ENCODE results near the gene OR51E1.

OR51E1 gene, protein sequence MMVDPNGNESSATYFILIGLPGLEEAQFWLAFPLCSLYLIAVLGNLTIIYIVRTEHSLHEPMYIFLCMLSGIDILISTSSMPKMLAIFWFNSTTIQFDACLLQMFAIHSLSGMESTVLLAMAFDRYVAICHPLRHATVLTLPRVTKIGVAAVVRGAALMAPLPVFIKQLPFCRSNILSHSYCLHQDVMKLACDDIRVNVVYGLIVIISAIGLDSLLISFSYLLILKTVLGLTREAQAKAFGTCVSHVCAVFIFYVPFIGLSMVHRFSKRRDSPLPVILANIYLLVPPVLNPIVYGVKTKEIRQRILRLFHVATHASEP

DNA sequence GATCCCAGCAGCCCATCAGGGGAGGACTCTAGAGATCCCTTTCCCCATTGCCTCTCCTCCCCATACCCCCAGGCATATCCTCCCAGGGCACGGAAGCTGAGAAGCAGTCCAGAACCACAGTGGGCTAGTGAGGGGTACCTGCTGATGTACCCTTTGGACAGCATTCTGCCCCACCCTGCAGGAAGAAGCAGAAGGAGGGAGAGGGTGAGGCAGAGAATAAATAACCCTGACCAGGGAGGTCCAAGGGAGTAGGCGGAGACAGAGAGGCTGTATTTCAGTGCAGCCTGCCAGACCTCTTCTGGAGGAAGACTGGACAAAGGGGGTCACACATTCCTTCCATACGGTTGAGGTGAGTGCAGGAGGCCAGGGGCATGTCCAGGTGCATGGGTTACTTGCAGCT lies at the start of gene OR51E1:
Gene OR51E1 (plus strand): TSS at position 301 of the 400 bp plus-strand sequence. CDS start 8,545 bp downstream, outside the sequence.
- DNase-seq (ENCODE audit: low spot score), result no peak

GRCh38 chr11:4605057-4605456 lies 38.7 kb upstream of the OR51E1 start:
- no peak for DNase-seq (ENCODE audit: low spot score)

GRCh38 chr11:4606231-4607015 lies 37.4 kb upstream of the OR51E1 start:
- no peak for DNase-seq (ENCODE audit: low spot score)

DNA sequence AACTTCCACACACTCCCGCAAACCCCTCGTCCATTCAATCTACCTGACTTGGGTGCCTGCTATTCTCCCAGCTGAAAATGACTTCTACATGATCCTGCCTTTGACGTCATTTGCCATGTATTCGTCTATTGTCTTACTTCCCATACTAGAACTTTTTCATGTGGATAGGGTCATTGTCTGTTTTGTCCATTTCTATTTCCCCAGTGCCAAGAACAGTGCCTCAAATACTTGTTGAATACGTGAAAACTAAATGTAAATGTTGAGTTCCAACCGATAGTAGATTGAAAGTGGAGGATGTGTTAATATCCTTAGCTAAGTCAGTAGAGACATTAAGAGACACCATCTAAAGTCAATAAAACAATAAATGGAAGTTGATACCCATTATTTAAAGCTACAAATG lies 36.7 kb upstream of the OR51E1 start:
- no peak for DNase-seq (ENCODE audit: low spot score)

DNA sequence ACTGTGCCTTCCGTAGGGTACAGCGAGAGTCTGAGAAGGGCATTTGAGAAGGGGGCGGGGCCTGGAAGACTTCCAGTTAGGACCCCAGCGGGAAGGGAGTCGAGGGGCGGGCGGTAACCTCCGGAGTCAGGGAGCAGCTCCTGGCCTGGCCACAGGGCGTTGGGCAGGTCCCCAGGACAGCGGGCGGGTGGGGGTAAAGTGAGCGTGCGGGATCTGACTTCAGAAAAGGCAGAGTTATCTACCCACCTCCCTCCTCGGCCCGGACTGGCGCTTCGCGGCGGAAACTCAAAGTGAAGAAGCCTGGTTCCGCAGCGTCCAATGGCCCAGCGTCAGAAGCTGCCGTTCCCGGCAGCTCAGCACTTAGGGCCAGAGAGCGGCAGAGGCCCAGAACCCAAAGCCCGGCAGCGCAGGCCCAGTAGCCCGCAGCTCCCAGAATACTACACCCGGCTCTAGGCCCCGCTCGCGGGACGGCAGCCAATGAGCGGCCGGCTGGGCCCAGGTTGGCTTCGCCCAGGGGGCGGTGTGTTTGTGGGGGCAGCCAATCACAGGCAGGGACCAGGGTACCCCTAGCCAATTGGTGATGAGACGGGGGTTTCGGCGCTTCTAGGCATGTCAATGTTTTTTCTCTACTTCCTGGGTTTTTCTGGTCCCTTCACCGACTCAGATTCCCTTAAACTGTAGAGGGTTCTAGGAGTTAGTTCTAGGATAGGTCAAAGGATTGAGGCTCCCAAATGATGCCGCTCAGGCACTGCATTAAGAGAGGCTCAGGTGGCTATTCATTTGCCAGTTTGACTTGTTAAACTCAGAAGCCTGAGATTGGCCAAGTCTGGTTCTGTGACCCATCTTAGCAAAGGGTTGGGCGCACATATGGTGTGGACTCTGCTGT lies 35.8 kb upstream of the OR51E1 start, which contains the start of gene TRIM68:
Gene TRIM68 (minus strand): TSS at position 451 of the 886 bp plus-strand sequence. CDS start 2,727 bp downstream, outside the sequence.
- DNase-seq (ENCODE audit: low spot score), result peak; percentile 100

DNA sequence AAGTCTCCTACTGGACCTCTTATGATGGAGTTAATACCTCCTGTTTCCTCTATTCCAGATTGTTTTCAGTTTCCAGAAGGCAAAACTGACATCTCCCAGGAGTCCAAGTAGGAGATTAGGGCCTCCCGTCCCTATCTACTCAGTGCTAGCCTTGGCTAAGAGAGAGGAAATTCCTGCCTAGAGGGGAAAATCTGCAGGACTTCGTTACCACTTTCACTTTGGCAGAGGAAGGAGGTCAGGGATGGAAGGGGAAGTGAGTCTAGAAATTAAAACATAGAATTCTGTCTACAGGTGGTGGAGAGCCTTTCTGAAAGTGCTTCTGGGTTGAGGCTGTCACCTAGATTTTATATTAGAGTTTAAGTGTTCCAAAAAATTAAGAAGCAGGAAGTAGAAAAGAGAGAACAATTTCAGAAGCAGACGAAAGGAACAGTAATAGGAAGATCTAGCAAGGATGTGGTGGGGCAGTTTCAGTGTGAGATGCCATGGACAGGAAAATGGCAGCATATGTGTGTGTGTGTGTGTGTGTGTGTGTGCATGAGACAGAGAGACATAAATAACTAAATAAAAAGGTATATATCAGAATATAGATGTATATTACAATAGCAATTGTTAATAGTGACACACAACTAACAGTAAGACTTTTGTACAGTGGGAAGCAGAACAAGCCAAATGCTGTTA lies 33.4 kb upstream of the OR51E1 start:
- no peak for DNase-seq (ENCODE audit: low spot score)

DNA sequence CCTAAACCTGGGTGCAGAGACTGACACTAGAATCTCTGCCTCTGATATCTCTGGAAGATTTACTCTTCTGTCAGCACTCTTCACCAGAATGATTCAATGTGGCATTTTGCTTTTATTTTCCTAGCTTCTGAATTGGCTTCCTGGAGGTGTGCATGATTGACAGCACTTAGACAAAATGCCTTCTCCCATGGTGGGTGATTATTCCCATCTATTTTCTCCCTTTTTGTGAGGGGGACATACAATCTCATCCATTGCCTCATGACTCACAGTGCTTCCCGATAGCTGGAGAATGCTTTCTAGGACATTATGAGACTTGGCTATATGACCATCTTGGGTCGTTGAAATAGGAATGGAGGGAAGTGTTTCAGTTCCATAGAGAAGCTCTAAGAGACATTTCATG lies 31.8 kb upstream of the OR51E1 start:
- DNase-seq (ENCODE audit: low spot score), result no peak

GRCh38 chr11:4615856-4616444 lies 27.8 kb upstream of the OR51E1 start:
- no peak for DNase-seq (ENCODE audit: low spot score)

GRCh38 chr11:4619514-4619913 lies 24.3 kb upstream of the OR51E1 start:
- no peak for DNase-seq (ENCODE audit: low spot score)

DNA sequence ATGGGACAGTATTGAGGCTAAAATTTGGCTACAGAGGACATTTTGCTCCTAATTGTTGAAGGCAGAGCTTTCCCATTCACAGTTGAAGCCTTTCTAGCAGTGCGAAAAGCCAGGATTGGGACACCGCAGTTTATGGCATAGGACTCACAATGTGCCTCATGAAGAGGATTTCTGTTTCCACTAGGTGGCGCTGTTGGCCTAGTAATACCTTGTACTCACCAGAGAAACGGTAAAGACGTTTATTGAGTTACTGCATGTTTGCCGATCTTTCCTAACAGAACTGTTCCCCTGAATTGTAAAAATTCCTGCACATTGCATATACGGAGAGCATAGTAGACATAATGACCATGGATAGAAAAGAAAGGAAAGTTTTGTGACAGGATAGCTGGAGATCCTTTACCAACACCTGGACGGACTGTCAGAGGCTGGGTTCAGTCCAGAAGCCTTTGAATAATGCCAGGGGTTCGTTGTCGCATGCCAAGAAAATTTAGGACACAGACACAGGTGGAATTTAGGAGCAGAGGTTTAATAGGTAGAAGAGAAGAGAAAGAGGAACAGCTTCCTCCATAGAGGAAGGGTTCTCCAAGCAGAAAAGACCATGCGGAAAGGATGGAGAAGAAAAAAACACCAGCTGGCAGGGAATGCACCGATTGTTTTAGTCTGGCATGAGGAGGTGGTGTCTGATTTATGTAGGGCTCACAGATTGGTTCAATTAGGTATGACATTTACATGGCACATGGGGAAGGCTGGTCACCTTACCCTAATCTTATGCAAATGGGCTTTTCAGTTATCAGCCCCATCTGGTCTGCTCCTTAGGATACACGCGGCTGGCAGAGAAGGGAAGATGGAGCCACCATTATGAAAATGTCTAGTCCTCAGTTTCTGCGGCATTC lies 17.3 kb upstream of the OR51E1 start:
- no peak for DNase-seq (ENCODE audit: low spot score)

DNA sequence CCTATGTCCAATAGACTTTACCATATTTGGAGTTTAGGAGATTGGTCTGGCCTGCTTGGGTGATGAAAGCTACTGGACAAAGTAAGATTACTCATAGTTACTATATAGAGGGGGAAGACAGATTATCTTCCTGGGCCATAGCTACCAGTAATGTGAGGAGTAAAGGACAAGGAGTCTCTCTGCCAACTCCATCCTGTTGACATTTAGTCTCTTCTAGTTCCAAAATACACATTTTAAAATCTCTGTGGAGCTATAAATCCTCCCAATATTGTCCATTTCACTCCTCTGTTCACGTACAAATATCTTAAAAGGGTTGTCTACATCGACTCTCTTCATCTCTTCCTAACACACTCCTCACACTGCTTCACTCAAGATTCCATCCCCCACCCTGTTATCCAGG lies 7.6 kb upstream of the OR51E1 start:
- no peak for DNase-seq (ENCODE audit: low spot score)

- peak; percentile 88 for DNase-seq (ENCODE audit: low spot score)
Observed at GRCh38 chr11:4636962-4637661, 6.7 kb upstream of the OR51E1 start, which contains the start of gene OR51D1. OR51D1 (plus strand) TSS chr11:4637477; CDS start chr11:4639791, 2,314 bp downstream.

DNA sequence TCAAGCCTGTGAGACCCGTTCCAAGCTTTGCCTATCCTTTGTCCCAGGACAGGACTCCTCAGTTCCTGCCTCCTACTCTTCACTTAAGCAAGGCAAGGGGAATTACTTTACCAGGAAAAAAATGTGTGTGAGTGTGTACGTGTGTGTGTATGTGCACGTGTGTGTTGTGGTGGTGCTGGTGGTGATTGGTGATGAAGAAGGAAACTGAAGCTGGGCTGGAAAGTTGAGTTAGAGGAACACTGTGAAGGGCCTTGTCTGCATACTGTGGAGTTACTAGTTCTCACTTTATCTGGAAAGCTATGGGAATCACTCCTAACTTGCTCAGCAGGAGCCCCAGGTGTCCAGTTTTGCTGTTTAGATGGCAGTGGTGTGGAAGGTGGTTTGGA lies 6.1 kb upstream of the OR51E1 start:
- DNase-seq (ENCODE audit: low spot score), result no peak

DNA sequence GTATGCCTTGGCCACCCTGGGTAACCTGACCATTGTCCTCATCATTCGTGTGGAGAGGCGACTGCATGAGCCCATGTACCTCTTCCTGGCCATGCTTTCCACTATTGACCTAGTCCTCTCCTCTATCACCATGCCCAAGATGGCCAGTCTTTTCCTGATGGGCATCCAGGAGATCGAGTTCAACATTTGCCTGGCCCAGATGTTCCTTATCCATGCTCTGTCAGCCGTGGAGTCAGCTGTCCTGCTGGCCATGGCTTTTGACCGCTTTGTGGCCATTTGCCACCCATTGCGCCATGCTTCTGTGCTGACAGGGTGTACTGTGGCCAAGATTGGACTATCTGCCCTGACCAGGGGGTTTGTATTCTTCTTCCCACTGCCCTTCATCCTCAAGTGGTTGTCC lies 3.9 kb upstream of the OR51E1 start:
- DNase-seq (ENCODE audit: low spot score), result no peak

GRCh38 chr11:4641501-4641900 lies 2.3 kb upstream of the OR51E1 start:
- no peak for DNase-seq (ENCODE audit: low spot score)

- DNase-seq (ENCODE audit: low spot score), result no peak
Observed at GRCh38 chr11:4642043-4642442, 1.7 kb upstream of the OR51E1 start.

DNA sequence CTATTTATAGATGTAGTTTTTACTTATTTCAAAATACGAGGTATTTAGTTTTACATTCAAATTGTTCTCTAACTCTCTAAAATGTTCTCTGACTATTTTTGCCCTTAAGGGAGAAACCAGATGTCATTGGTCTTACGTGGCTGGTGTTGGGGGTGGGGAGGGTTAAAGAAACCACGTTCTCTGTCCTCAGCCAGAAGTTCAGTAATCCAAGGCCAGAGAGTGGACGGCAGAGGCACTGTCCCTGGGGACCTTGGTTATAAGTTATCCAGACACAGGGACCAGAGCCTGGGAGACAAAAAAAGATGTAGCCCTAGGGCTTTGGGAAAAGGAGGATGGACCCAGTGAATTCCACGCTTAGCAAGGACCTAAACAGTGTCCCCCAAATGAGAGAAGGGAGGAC lies 706 bp upstream of the OR51E1 start:
- no peak for DNase-seq (ENCODE audit: low spot score)

DNA sequence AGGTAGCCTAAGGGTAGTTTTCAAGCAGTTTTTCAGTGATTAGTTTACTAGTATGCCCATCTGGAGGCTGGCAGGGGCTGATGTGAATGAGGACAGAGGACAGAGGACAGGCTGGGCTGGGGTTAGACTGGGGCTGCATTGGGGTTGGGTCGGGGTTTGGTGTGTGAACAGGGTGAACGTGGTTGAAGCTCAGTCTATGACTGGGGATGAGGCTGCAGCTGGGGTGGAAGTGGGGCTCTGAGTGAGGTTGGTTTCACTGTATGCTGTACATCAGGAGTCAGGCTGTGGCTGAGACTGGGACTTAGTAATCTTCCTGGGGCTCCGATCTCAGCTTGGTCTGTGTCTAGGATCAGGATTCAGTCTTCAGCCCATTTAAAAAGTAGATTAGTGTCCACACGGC lies 451 bp downstream of the OR51E1 start:
- no peak for DNase-seq (ENCODE audit: low spot score)

GRCh38 chr11:4645974-4646373 lies 2.2 kb downstream of the OR51E1 start:
- no peak for DNase-seq (ENCODE audit: low spot score)

DNA sequence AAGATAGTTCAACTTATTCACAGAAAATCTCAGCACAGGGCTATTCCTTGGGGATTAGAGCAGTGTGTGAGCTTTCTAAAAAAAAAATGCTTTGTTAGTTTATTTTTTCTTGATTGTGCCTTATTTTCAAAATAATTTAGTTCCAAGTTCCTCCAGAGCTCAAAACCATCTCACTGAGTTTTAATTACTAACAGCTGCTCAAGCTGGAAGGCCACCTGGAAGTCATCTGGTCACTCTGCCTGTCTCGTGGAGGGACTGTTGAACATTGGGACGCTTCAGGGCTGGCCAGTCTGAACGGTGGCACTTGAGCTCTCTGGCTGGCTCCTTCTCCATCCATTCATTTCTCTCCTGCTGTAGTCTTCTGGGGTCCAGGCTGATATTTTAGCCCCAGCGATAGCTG lies 4.0 kb downstream of the OR51E1 start:
- DNase-seq (ENCODE audit: low spot score), result no peak

Data from GM03348 (cell line).